ENCODE measurements around the gene SUPT7L. TPM values are rescaled to one million over a fixed set of nuclear protein-coding genes. Genes with fewer than 3 reads are reported as not detected.

Gene SUPT7L
- total RNA-seq, 1 donor from 2014 or later, result 6.1 TPM

GRCh38 chr2:27645197-27645596 lies 18.2 kb downstream of the SUPT7L start:
- H3K4me3 ChIP-seq, result no peak overlapping the region
- peaks cover 42 to 90% of the 10 kb centered on the region in 2 donors for H3K36me3 ChIP-seq
- no peak for DNase-seq (ENCODE audit: low spot score in 2 of 2)
- TF ChIP-seq, protein P1, sequence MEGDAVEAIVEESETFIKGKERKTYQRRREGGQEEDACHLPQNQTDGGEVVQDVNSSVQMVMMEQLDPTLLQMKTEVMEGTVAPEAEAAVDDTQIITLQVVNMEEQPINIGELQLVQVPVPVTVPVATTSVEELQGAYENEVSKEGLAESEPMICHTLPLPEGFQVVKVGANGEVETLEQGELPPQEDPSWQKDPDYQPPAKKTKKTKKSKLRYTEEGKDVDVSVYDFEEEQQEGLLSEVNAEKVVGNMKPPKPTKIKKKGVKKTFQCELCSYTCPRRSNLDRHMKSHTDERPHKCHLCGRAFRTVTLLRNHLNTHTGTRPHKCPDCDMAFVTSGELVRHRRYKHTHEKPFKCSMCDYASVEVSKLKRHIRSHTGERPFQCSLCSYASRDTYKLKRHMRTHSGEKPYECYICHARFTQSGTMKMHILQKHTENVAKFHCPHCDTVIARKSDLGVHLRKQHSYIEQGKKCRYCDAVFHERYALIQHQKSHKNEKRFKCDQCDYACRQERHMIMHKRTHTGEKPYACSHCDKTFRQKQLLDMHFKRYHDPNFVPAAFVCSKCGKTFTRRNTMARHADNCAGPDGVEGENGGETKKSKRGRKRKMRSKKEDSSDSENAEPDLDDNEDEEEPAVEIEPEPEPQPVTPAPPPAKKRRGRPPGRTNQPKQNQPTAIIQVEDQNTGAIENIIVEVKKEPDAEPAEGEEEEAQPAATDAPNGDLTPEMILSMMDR (IDR thresholded peaks at IDR 0.05), result no peak
- H3K27me3 ChIP-seq, result no peaks in the 10 kb centered on the region
- no peaks in the 10 kb centered on the region for H3K4me1 ChIP-seq
- intact Hi-C loops (cut with DNase I), result no loop called here
- H3K9me3 ChIP-seq, result no peaks in the 10 kb centered on the region
- H3K27ac ChIP-seq, result no peak overlapping the region

- no peak overlapping the region for H3K4me3 ChIP-seq
- H3K36me3 ChIP-seq, result peaks cover 46 to 82% of the 10 kb centered on the region in 2 donors
- no peak for DNase-seq (ENCODE audit: low spot score in 2 of 2)
- no peaks in the 10 kb centered on the region for H3K27me3 ChIP-seq
- no peaks in the 10 kb centered on the region for H3K9me3 ChIP-seq
- intact Hi-C loops (cut with DNase I), result no loop called here
- no peaks in the 10 kb centered on the region for H3K4me1 ChIP-seq
- TF ChIP-seq, protein P1 (IDR thresholded peaks at IDR 0.05), result no peak
- H3K27ac ChIP-seq, result no peak overlapping the region
Observed at GRCh38 chr2:27640722-27641245, 22.6 kb downstream of the SUPT7L start.

DNA sequence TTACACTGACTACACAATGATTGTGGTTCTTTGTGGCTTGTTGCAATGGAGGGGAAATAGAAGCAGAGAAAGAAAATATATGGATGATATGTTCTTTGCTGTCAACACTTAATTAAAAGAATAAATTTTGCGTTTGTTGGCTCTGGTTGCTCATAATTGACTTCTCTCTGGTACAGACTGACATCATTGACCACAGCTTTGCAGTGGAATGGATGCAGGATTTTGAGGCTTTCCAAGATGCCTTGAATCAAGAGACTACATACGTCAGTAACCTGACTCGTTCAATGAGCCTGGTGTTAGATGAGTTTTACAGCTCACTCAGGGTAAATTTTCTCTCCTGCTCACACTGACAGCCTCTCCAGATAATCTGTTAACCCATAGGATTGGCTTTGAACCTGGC lies 24.7 kb downstream of the SUPT7L start:
- Histone ChIP-seq H3K27me3 (no peaks in the 10 kb centered on the region), H3K4me3 (no peak overlapping the region), H3K27ac (no peak overlapping the region), H3K36me3 (peaks cover 55 to 87% of the 10 kb centered on the region in 2 donors), H3K9me3 (no peaks in the 10 kb centered on the region), H3K4me1 (no peaks in the 10 kb centered on the region)
- TF ChIP-seq, protein P1 (IDR thresholded peaks at IDR 0.05), result no peak
- intact Hi-C loops (cut with DNase I), result no loop called here
- no peak for DNase-seq (ENCODE audit: low spot score in 2 of 2)

DNA sequence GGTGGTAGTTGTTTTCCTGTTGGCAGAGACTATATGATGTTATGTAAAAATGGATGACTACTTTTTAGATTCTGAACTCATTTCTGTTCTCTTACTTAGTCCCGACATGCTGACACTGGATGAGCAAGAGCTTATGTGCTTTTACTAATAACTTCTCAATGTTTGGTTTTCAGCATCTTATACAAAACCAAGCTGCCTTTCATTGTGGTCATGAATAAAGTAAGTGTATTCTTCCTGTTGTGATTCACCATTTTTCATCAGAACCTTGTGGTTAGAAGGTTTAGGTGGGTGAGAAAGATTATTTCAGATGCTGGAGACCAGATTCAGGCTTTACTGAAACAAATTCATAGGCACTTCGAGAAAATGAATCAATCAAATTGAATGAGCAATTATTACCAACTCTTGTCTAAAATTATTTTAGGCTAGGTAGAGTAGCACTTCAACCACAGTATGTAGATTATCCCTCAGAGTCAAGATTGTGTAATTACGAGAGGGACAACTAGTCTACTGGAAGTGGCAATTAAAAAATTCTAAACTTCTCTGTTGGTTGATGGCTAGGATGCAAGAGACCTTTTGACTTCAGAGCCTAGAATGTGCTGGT lies 25.3 kb downstream of the SUPT7L start:
- Histone ChIP-seq H3K9me3 (no peaks in the 10 kb centered on the region), H3K36me3 (peaks cover 61 to 87% of the 10 kb centered on the region in 2 donors), H3K4me3 (no peak overlapping the region), H3K4me1 (no peaks in the 10 kb centered on the region), H3K27me3 (no peaks in the 10 kb centered on the region), H3K27ac (no peak overlapping the region)
- intact Hi-C loops (cut with DNase I), result no loop called here
- no peak for DNase-seq (ENCODE audit: low spot score in 2 of 2)
- TF ChIP-seq, protein P1 (IDR thresholded peaks at IDR 0.05), result no peak

- Histone ChIP-seq H3K9me3 (no peaks in the 10 kb centered on the region), H3K27me3 (no peaks in the 10 kb centered on the region), H3K27ac (no peak overlapping the region), H3K4me3 (no peak overlapping the region), H3K36me3 (peaks cover 65 to 87% of the 10 kb centered on the region in 2 donors), H3K4me1 (no peaks in the 10 kb centered on the region)
- intact Hi-C loops (cut with DNase I), result no loop called here
- TF ChIP-seq, protein P1 (IDR thresholded peaks at IDR 0.05), result no peak
- DNase-seq (ENCODE audit: low spot score in 2 of 2), result no peak
Observed at GRCh38 chr2:27636766-27637165, 26.6 kb downstream of the SUPT7L start.
